Measurements from ENCODE around the gene MARCHF9. TPM values are rescaled to one million over a fixed set of nuclear protein-coding genes. Genes with fewer than 3 reads are reported as not detected.
"Not testable (repeated sequence)": the region's sequence is repeated elsewhere in the genome, so short reads cannot be mapped to it uniquely, and the experiment has no call there.

Gene MARCHF9
- total and polyA plus RNA-seq, 2 donors (not counting 1 experiment from before 2014, with no cell fraction given), result 3.8 to 4.8 TPM

DNA sequence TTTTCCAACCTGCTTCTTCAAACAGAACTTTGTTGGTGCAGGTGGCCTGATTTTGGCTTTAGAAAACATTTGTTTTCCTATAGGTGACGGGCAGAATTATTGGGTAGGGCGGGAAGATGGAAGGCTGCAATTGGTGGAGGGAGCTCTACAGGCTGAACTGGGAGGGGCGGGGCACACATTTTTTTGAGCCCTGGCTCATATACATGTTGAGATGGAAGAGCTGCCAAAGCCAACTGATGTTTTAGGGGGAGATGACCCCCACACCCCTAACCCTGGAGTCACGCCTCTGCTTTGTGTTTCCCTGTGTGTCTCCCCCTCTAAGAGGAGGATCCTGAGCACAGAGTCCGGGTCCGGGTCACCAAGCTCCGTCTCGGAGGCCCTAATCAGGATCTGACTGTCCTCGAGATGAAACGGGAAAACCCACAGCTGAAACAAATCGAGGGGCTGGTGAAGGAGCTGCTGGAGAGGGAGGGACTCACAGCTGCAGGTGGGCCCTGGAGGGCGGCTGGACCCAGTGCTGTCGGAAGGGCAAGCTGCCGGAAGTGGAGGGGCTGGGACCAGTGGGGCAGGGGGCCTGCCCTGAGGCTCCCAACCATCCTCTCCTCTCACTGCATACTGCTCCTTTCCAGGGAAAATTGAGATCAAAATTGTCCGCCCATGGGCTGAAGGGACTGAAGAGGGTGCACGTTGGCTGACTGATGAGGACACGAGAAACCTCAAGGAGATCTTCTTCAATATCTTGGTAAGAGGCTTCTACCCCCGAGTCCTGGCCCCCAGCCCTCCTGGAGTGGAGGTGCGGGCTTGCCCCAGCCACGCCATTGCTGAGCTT lies 34.9 kb upstream of the MARCHF9 start:
- Histone ChIP-seq H3K4me2 (ENCODE audit: extremely low read depth, insufficient read depth, low read length) (no peak overlapping the region), H4K20me1 (ENCODE audit: control insufficient read depth, extremely low read depth, insufficient read depth, low read length) (no peaks in the 10 kb centered on the region), H3K9me3 (ENCODE audit: control insufficient read depth, insufficient read depth, low read depth, low read length) (no peaks in the 10 kb centered on the region), H3K4me3 (replicated peaks in 1 of 4; ENCODE audit: control extremely low read depth in 1 of 4, insufficient read depth in 1 of 4, low read depth in 3 of 4, low read length in 4 of 4) (no peak overlapping the region), H3K27me3 (ENCODE audit: control insufficient read depth, insufficient read depth, low read length) (no peaks in the 10 kb centered on the region), H3K36me3 (ENCODE audit: control insufficient read depth, insufficient read depth, low read length) (peaks cover 15% of the 10 kb centered on the region), H2AFZ (ENCODE audit: low read length) (no peak overlapping the region), H3K79me2 (ENCODE audit: control insufficient read depth, insufficient read depth, low read length) (no peaks in the 10 kb centered on the region), H3K27ac (ENCODE audit: insufficient read depth, low read length) (no peak overlapping the region), H3K4me1 (ENCODE audit: control insufficient read depth, extremely low read depth, insufficient read depth, low read length) (no peaks in the 10 kb centered on the region), H3K9ac (ENCODE audit: insufficient read depth, low read length) (no peak overlapping the region)
- no peak for TF ChIP-seq EZH2 (IDR thresholded peaks at IDR 0.05; ENCODE audit: low read length, missing control alignments)
- TF ChIP-seq, protein P1, sequence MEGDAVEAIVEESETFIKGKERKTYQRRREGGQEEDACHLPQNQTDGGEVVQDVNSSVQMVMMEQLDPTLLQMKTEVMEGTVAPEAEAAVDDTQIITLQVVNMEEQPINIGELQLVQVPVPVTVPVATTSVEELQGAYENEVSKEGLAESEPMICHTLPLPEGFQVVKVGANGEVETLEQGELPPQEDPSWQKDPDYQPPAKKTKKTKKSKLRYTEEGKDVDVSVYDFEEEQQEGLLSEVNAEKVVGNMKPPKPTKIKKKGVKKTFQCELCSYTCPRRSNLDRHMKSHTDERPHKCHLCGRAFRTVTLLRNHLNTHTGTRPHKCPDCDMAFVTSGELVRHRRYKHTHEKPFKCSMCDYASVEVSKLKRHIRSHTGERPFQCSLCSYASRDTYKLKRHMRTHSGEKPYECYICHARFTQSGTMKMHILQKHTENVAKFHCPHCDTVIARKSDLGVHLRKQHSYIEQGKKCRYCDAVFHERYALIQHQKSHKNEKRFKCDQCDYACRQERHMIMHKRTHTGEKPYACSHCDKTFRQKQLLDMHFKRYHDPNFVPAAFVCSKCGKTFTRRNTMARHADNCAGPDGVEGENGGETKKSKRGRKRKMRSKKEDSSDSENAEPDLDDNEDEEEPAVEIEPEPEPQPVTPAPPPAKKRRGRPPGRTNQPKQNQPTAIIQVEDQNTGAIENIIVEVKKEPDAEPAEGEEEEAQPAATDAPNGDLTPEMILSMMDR (conservative IDR thresholded peaks at IDR 0.05 in 1 of 2, IDR thresholded peaks at IDR 0.05 in 1 of 2; ENCODE audit: low read depth in 1 of 2, low read length in 2 of 2), result no peak
- DNase-seq (ENCODE audit: low read depth in 2 of 2), result no peak

DNA sequence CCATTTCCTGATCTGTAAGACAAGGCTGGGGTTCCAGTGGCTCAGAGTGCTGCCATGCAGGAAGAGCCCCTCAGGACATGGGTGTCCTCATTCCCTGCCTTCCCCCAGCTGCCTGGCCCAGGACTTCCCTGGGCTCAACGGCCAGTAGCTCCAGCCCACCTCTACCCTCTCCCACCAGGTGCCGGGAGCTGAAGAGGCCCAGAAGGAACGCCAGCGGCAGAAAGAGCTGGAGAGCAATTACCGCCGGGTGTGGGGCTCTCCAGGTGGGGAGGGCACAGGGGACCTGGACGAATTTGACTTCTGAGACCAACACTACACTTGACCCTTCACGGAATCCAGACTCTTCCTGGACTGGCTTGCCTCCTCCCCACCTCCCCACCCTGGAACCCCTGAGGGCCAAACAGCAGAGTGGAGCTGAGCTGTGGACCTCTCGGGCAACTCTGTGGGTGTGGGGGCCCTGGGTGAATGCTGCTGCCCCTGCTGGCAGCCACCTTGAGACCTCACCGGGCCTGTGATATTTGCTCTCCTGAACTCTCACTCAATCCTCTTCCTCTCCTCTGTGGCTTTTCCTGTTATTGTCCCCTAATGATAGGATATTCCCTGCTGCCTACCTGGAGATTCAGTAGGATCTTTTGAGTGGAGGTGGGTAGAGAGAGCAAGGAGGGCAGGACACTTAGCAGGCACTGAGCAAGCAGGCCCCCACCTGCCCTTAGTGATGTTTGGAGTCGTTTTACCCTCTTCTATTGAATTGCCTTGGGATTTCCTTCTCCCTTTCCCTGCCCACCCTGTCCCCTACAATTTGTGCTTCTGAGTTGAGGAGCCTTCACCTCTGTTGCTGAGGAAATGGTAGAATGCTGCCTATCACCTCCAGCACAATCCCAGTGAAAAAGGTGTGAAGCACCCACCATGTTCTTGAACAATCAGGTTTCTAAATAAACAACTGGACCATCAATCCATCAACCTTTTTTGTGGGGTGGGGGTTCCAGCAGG lies 34.0 kb upstream of the MARCHF9 start:
- TF ChIP-seq, protein P1 (conservative IDR thresholded peaks at IDR 0.05 in 1 of 2, IDR thresholded peaks at IDR 0.05 in 1 of 2; ENCODE audit: low read depth in 1 of 2, low read length in 2 of 2), result no peak
- TF ChIP-seq EZH2 (IDR thresholded peaks at IDR 0.05; ENCODE audit: low read length, missing control alignments), result no peak
- Histone ChIP-seq H3K27ac (ENCODE audit: insufficient read depth, low read length) (no peak overlapping the region), H3K9ac (ENCODE audit: insufficient read depth, low read length) (no peak overlapping the region), H3K27me3 (ENCODE audit: control insufficient read depth, insufficient read depth, low read length) (no peaks in the 10 kb centered on the region), H3K4me1 (ENCODE audit: control insufficient read depth, extremely low read depth, insufficient read depth, low read length) (no peaks in the 10 kb centered on the region), H4K20me1 (ENCODE audit: control insufficient read depth, extremely low read depth, insufficient read depth, low read length) (no peaks in the 10 kb centered on the region), H3K4me3 (replicated peaks in 1 of 4; ENCODE audit: control extremely low read depth in 1 of 4, insufficient read depth in 1 of 4, low read depth in 3 of 4, low read length in 4 of 4) (no peak overlapping the region), H2AFZ (ENCODE audit: low read length) (no peak overlapping the region), H3K4me2 (ENCODE audit: extremely low read depth, insufficient read depth, low read length) (no peak overlapping the region), H3K9me3 (ENCODE audit: control insufficient read depth, insufficient read depth, low read depth, low read length) (no peaks in the 10 kb centered on the region), H3K79me2 (ENCODE audit: control insufficient read depth, insufficient read depth, low read length) (no peaks in the 10 kb centered on the region), H3K36me3 (ENCODE audit: control insufficient read depth, insufficient read depth, low read length) (peaks cover 13% of the 10 kb centered on the region)
- DNase-seq (ENCODE audit: low read depth in 2 of 2), result no peak

DNA sequence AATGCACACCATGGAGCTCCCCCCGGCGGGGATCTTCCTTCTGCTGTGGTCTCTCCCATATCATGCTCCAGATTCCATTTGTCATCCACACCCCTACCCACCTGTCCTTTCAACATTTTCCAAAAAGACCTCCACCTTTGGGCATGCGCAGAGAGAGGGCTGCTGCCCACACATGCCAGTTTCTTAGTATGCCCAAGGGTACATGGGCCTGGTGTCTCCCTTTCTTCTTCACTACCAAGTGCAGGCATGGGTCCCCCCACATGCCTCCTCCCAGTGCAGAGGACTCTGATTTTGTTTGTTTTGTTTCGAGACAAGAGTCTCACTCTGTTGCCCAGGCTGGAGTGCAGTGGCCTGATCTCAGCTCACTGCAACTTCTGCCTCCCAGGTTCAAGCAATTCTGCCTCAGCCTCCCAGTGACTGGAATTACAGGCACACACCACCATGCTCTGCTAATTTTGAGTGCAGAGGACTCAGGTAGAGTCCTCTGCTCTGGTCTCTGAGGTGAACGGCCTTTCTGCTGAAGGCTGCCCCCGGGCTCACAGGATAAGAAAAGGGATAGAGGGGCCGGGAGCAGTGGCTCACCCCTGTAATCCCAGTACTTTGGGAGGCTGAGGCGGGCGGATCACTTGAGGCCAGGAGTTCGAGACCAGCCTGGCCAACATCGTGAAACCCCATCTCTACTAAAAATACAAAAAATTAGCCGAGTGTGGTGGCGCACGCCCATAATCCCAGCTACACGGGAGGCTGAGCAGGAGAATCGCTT lies 32.9 kb upstream of the MARCHF9 start:
- H3K4me1 ChIP-seq (ENCODE audit: control insufficient read depth, extremely low read depth, insufficient read depth, low read length); H4K20me1 ChIP-seq (ENCODE audit: control insufficient read depth, extremely low read depth, insufficient read depth, low read length); H3K9me3 ChIP-seq (ENCODE audit: control insufficient read depth, insufficient read depth, low read depth, low read length); H2AFZ ChIP-seq (ENCODE audit: low read length); H3K27ac ChIP-seq (ENCODE audit: insufficient read depth, low read length); DNase-seq (ENCODE audit: low read depth in 2 of 2); H3K79me2 ChIP-seq (ENCODE audit: control insufficient read depth, insufficient read depth, low read length); H3K4me3 ChIP-seq (replicated peaks in 1 of 4; ENCODE audit: control extremely low read depth in 1 of 4, insufficient read depth in 1 of 4, low read depth in 3 of 4, low read length in 4 of 4); H3K9ac ChIP-seq (ENCODE audit: insufficient read depth, low read length); H3K27me3 ChIP-seq (ENCODE audit: control insufficient read depth, insufficient read depth, low read length); H3K4me2 ChIP-seq (ENCODE audit: extremely low read depth, insufficient read depth, low read length): not testable (repeated sequence)
- peaks cover 12% of the 10 kb centered on the region for H3K36me3 ChIP-seq (ENCODE audit: control insufficient read depth, insufficient read depth, low read length)

Measured in fibroblast of lung (primary cell).